AG09309 (cell line): ENCODE measurements around the gene CCDC43.
A peak's percentile ranks its signal among the peaks of the same experiment; 100 is the strongest.
"Not testable (repeated sequence)": the region's sequence is repeated elsewhere in the genome, so short reads cannot be mapped to it uniquely, and the experiment has no call there.

Experiments used
- DNase-seq: peaks from one replicate; pipeline ENCODE4 v3.0.0-alpha.2; 2010; ENCODE audit warnings: low read depth
- H3K4me3 ChIP-seq: 2 replicates; pipeline ENCODE4 v1.5.1; 2011; ENCODE audit warnings: mild to moderate bottlenecking, low read depth, low read length, moderate library complexity; ENCODE audit not compliant: control insufficient read depth
- CTCF ChIP-seq: IDR thresholded peaks from 2 replicates; pipeline ENCODE4 v1.5.1; 2011; ENCODE audit warnings: mild to moderate bottlenecking, low read depth, low read length, inconsistent platforms; ENCODE audit not compliant: insufficient read depth, control insufficient read depth; ENCODE audit errors: missing control alignments

The CCDC43 gene

DNA sequence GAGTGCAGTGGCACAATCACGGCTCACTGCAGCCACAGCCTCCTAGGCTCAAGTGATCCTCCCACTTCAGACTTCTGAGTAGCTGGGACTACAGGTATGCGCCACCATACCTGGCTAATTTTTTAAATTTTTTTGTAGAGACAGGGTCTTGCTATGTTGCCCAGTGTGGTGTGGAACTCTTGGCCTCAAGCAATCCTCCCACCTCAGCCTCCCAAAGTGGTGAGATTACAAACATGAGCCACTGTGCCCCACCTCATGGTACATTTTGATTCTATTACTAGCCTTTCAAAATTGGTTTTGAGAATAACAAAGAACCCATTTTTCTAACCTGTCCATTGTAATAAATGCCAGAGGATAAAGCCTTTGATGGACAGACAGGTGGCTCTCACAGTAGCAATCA lies 1.4 kb downstream of the CCDC43 start:
- DNase-seq: no peak
- no peak overlapping the region for H3K4me3 ChIP-seq
- no peak for TF ChIP-seq CTCF

- no peak for TF ChIP-seq CTCF
Observed at GRCh38 chr17:44687756-44688155, 1.8 kb downstream of the CCDC43 start.

DNA sequence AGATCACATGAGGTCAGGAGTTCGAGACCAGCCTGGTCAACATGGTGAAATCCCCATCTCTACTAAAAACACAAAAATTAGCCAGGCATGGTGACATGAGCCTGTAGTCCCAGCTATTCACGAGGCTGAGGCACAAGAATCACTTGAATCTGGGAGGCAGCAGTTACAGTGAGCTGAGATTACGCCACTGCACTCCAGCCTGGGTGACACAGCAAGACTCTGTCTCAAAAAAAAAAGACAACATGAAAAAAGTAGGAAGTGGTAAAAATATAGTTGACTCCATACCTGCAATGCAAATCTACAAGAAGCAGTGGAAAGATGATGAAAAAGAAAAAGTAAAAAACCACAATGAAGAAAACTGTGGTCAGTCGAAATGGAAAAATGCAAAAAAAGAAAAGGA lies 6.3 kb downstream of the CCDC43 start:
- not testable (repeated sequence) for H3K4me3 ChIP-seq, DNase-seq

More at GRCh38 chr17:44687756-44688155, 1.8 kb downstream of the CCDC43 start:
- no peak for DNase-seq
- no peak overlapping the region for H3K4me3 ChIP-seq

- no peak overlapping the region for H3K4me3 ChIP-seq
- no peak for TF ChIP-seq CTCF
- DNase-seq: peak; percentile 13
Observed at GRCh38 chr17:44677136-44677535, 12.4 kb downstream of the CCDC43 start.

GRCh38 chr17:44673893-44674292 lies 15.7 kb downstream of the CCDC43 start:
- no peak overlapping the region for H3K4me3 ChIP-seq
- DNase-seq: no peak
- TF ChIP-seq CTCF: no peak

- peak; percentile 53 for TF ChIP-seq CTCF
- no peak overlapping the region for H3K4me3 ChIP-seq
- DNase-seq: no peak
Observed at GRCh38 chr17:44672479-44673093, 17.0 kb downstream of the CCDC43 start.

DNA sequence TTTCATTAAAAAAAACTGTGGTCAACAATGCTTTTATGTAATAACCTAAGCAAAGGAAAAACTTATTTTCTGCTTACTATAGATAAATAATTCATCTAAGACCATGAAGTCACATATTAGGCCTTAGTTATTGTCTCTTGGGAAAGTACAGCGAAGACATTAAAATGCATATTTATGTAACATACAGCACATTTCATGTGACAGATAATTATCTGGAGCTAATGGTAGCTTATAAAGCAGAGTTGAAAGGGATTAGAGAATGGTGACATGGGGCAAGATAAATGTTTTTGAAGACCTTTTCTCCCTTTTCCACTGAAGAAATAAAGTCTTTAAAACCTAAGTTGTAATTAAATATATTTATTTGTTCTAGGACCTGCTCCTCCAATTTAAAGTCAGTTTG lies 23.6 kb downstream of the CCDC43 start:
- no peak for TF ChIP-seq CTCF
- no peak for DNase-seq
- no peak overlapping the region for H3K4me3 ChIP-seq
